Naive thymus-derived CD4-positive, alpha-beta T cell (primary cell): ENCODE data around the gene LRRC8E. TPM values are rescaled to one million over a fixed set of nuclear protein-coding genes. Genes with fewer than 3 reads are reported as not detected.
"Not testable (repeated sequence)": the region's sequence is repeated elsewhere in the genome, so short reads cannot be mapped to it uniquely, and the experiment has no call there.

Source experiments
- ATAC-seq: fragments of 150-1000 bp; cut with Tn5 transposase; 2 replicates; pipeline ENCODE4 v1.10.0; 2021; ENCODE audit warnings: mild to moderate bottlenecking, moderate library complexity
- CTCF ChIA-PET: fragments of 350-600 bp; sonication (Branson Sonifier 250); formaldehyde crosslinking; loops from one replicate; lab custom pipeline; 2021; ENCODE audit warnings: antibody characterized with exemption; lab: Charles Lee
- POLR2A ChIA-PET: fragments of 350-600 bp; sonication (Branson Sonifier 250); formaldehyde crosslinking; loops from one replicate; lab custom pipeline; 2021; ENCODE audit warnings: antibody characterized with exemption, inconsistent platforms; lab: Charles Lee
- DNase-seq, 9 donors: peaks; one replicate each; pipeline versions ENCODE4 v3.0.0 to v3.0.0-alpha.2; 2020 to 2022; ENCODE audit warnings: mixed read lengths in 1 of 9
- H3K27ac ChIP-seq: one replicate; pipeline ENCODE4 v1.7.0; 2013; ENCODE audit warnings: mild to moderate bottlenecking, low read depth, low read length, moderate library complexity
- H3K27me3 ChIP-seq, 2 donors: one replicate each; pipeline ENCODE4 v1.7.0; 2013; ENCODE audit warnings: low read length in 2 of 2, mild to moderate bottlenecking in 2 of 2, moderate library complexity in 2 of 2; ENCODE audit not compliant: control insufficient read depth in 2 of 2, insufficient read depth in 2 of 2
- H3K36me3 ChIP-seq, 3 experiments: 1 replicate in 2 of 3; 2 replicates in 1 of 3; pipeline ENCODE4 v1.7.0; 2013; ENCODE audit warnings: low read length in 3 of 3, mild to moderate bottlenecking in 3 of 3, moderate library complexity in 1 of 3; ENCODE audit not compliant: insufficient read depth in 3 of 3, control insufficient read depth in 2 of 3
- H3K4me1 ChIP-seq, 2 donors: one replicate each; pipeline ENCODE4 v1.7.0; 2013; ENCODE audit warnings: low read length in 2 of 2, mild to moderate bottlenecking in 2 of 2, moderate library complexity in 1 of 2; ENCODE audit not compliant: control insufficient read depth in 2 of 2, insufficient read depth in 2 of 2
- H3K4me3 ChIP-seq: 2 replicates; pipeline ENCODE4 v1.7.0; 2013; ENCODE audit warnings: mild to moderate bottlenecking, low read length
- H3K9me3 ChIP-seq, 3 experiments: 1 replicate in 2 of 3; 2 replicates in 1 of 3; pipeline ENCODE4 v1.7.0; 2013; ENCODE audit warnings: low read length in 3 of 3; ENCODE audit not compliant: control insufficient read depth in 2 of 3
- H3K27ac Mint-ChIP-seq, 9 donors: one replicate each; pipeline ENCODE4 v1.8.0; 2020 to 2022; ENCODE audit warnings: mixed read lengths in 9 of 9, mild to moderate bottlenecking in 8 of 9, moderate library complexity in 5 of 9, inconsistent platforms in 2 of 9
- H3K27me3 Mint-ChIP-seq, 5 donors: one replicate each; pipeline ENCODE4 v1.8.0; 2021 to 2022; ENCODE audit warnings: mixed read lengths in 5 of 5, mild to moderate bottlenecking in 1 of 5
- H3K36me3 Mint-ChIP-seq, 5 donors: one replicate each; pipeline ENCODE4 v1.8.0; 2020 to 2022; ENCODE audit warnings: mixed read lengths in 5 of 5, mild to moderate bottlenecking in 3 of 5, inconsistent platforms in 1 of 5
- H3K4me1 Mint-ChIP-seq, 7 donors: one replicate each; pipeline ENCODE4 v1.8.0; 2020 to 2022; ENCODE audit warnings: mixed read lengths in 7 of 7, mild to moderate bottlenecking in 3 of 7, inconsistent platforms in 1 of 7
- H3K4me3 Mint-ChIP-seq, 10 donors: one replicate each; pipeline ENCODE4 v1.8.0; 2020 to 2022; ENCODE audit warnings: mild to moderate bottlenecking in 10 of 10, mixed read lengths in 10 of 10, moderate library complexity in 6 of 10, inconsistent platforms in 2 of 10
- H3K9me3 Mint-ChIP-seq, 11 donors: one replicate each; pipeline ENCODE4 v1.8.0; 2020 to 2022; ENCODE audit warnings: mixed read lengths in 11 of 11, mild to moderate bottlenecking in 4 of 11, inconsistent platforms in 1 of 11, moderate library complexity in 1 of 11
- intact Hi-C, 2 donors: fragments of 100-400 bp; cut with micrococcal nuclease; formaldehyde crosslinking; loops; one replicate each; pipeline ENCODE4 v1.15.1; 2023
- polyA plus RNA-seq, 2 donors: library from polyadenylated mRNA; unstranded; fragments of 300-500 nt; fragmentation: Illumina TruSeq; gene quantifications; one replicate each; pipeline ENCODE4 v1.2.3, GENCODE V29; 2021
- total RNA-seq, 6 experiments: library from RNA in 5 of 6; stranded (reverse) in 5 of 6; gene quantifications; 1 replicate in 5 of 6; 2 replicates in 1 of 6; pipeline ENCODE4 v1.2.3 and lab custom pipeline; 2021 to 2026

LRRC8E gene
- total and polyA plus RNA-seq, 7 experiments from 2014 or later: 0.24 to 0.53 TPM; not detected in 5

GRCh38 chr19:7928334-7928706 lies 40.0 kb downstream of the LRRC8E start:
- Mint-ChIP-seq H3K27me3 (no peaks in the 10 kb centered on the region), H3K36me3 (peaks cover 0 to 5% (median 3%) of the 10 kb centered on the region in 5 donors), H3K27ac (peak overlapping the region in 3 of 9 donors; percentile 16 to 78 (median 23)), H3K4me1 (peaks cover under 1 to 24% (median 9%) of the 10 kb centered on the region in 7 donors), H3K9me3 (no peaks in the 10 kb centered on the region), H3K4me3 (peak overlapping the region in 2 of 10 donors; percentile 34 to 51)
- no peak overlapping the region for H3K27ac ChIP-seq
- H3K4me3 ChIP-seq: no peak overlapping the region
- H3K36me3 ChIP-seq: peaks cover 0 to 33% (median 9%) of the 10 kb centered on the region in 3 experiments
- intact Hi-C loops: loop anchor here in 1 of 2 donors (10.0 kb wide), 1 partner anchor 864 kb away; the partner anchor contains the start of gene ZNF557
- no peaks in the 10 kb centered on the region for H3K27me3 ChIP-seq
- peaks cover 0 to 4% of the 10 kb centered on the region in 2 donors for H3K4me1 ChIP-seq
- DNase-seq (no peak), ATAC-seq (no peak)
- ChIA-PET POLR2A (interaction anchor here (0.8 to 1.4 kb wide), 3 partner anchors 12 to 20 kb away, joined by 3 to 6 read pairs (median 4); partner anchors contain the start of gene TIMM44), CTCF (interaction anchor here (0.6 to 1.0 kb wide), 3 partner anchors 55 to 930 kb away, joined by 3 to 4 read pairs (median 3); no protein-coding TSS in a partner anchor)
- H3K9me3 ChIP-seq: no peaks in the 10 kb centered on the region

- DNase-seq (peak; percentile 56 to 81 (median 65)), ATAC-seq (peak; percentile 78)
- intact Hi-C loops: loop anchor here (1.0 to 10.0 kb wide), 2 partner anchors 14 to 864 kb away; partner anchors contain the start of genes TIMM44 (in 1 of the 2) and ZNF557 (in 1 of the 2)
- CTCF ChIA-PET: interaction anchor here (0.7 to 1.1 kb wide), 3 partner anchors 11 to 931 kb away, joined by 3 to 4 read pairs (median 3); no protein-coding TSS in a partner anchor
- no peaks in the 10 kb centered on the region for H3K27me3 Mint-ChIP-seq
- no peaks in the 10 kb centered on the region for H3K9me3 Mint-ChIP-seq
- peaks cover 0 to 19% (median 9%) of the 10 kb centered on the region in 7 donors for H3K4me1 Mint-ChIP-seq
- no peak overlapping the region for H3K4me3 Mint-ChIP-seq
- Histone ChIP-seq H3K27ac (peak overlapping the region; percentile 29), H3K4me1 (peaks cover 0 to 4% of the 10 kb centered on the region in 2 donors), H3K4me3 (no peak overlapping the region), H3K9me3 (no peaks in the 10 kb centered on the region), H3K27me3 (no peaks in the 10 kb centered on the region), H3K36me3 (peaks cover 0 to 40% (median 15%) of the 10 kb centered on the region in 3 experiments)
- POLR2A ChIA-PET: interaction anchor here (0.6 to 1.4 kb wide), 2 partner anchors 8 to 15 kb away, joined by 4 to 6 read pairs; partner anchors contain the start of gene TIMM44
- H3K36me3 Mint-ChIP-seq: peaks cover 0 to 5% (median 3%) of the 10 kb centered on the region in 5 donors
- H3K27ac Mint-ChIP-seq: peak overlapping the region in 5 of 9 donors; percentile 8 to 71 (median 49)
These were observed 40.7 kb downstream of the LRRC8E start for GRCh38 chr19:7928741-7929701.

- POLR2A ChIA-PET, H3K27ac ChIP-seq, H3K4me3 Mint-ChIP-seq, H3K4me1 ChIP-seq, H3K36me3 Mint-ChIP-seq, intact Hi-C loops, H3K9me3 ChIP-seq, H3K9me3 Mint-ChIP-seq, H3K4me3 ChIP-seq, DNase-seq, H3K27me3 Mint-ChIP-seq, ATAC-seq, H3K27me3 ChIP-seq: not testable (repeated sequence)
- H3K36me3 ChIP-seq: peaks cover 0 to 50% (median 15%) of the 10 kb centered on the region in 3 experiments
- CTCF ChIA-PET: interaction anchor here (1.1 kb wide), 1 partner anchor 10 kb away, joined by 3 read pairs; no protein-coding TSS in a partner anchor
- Mint-ChIP-seq H3K27ac (peak overlapping the region in 6 of 9 donors; percentile 9 to 64 (median 37)), H3K4me1 (peaks cover 0 to 14% (median 7%) of the 10 kb centered on the region in 7 donors)
These were observed 41.7 kb downstream of the LRRC8E start for GRCh38 chr19:7930030-7930429.

- Mint-ChIP-seq H3K36me3 (peaks cover 0 to 9% (median 4%) of the 10 kb centered on the region in 5 donors), H3K27me3 (no peaks in the 10 kb centered on the region), H3K27ac (no peak overlapping the region), H3K4me1 (peaks cover 0 to 11% (median 5%) of the 10 kb centered on the region in 7 donors), H3K9me3 (no peaks in the 10 kb centered on the region), H3K4me3 (no peak overlapping the region)
- H3K27ac ChIP-seq: no peak overlapping the region
- peaks cover 0 to 4% of the 10 kb centered on the region in 2 donors for H3K4me1 ChIP-seq
- intact Hi-C loops: no loop called here
- no peak overlapping the region for H3K4me3 ChIP-seq
- no peaks in the 10 kb centered on the region for H3K27me3 ChIP-seq
- no peaks in the 10 kb centered on the region for H3K9me3 ChIP-seq
- ChIA-PET CTCF (interaction anchor here (1.4 kb wide), 1 partner anchor 10 kb away, joined by 8 read pairs; the partner anchor contains the start of gene SNAPC2), POLR2A (interaction anchor here (0.7 kb wide), 1 partner anchor 64 kb away, joined by 3 read pairs; no protein-coding TSS in a partner anchor)
- peaks cover 0 to 57% (median 21%) of the 10 kb centered on the region in 3 experiments for H3K36me3 ChIP-seq
- DNase-seq (no peak), ATAC-seq (no peak)
These were observed 42.5 kb downstream of the LRRC8E start for GRCh38 chr19:7930765-7931164.

- no peak overlapping the region for H3K27ac ChIP-seq
- Mint-ChIP-seq H3K36me3 (peaks cover 0 to 9% (median 4%) of the 10 kb centered on the region in 5 donors), H3K27ac (no peak overlapping the region), H3K4me1 (peaks cover 0 to 9% (median 5%) of the 10 kb centered on the region in 7 donors), H3K9me3 (no peaks in the 10 kb centered on the region), H3K4me3 (no peak overlapping the region), H3K27me3 (no peaks in the 10 kb centered on the region)
- H3K4me3 ChIP-seq: no peak overlapping the region
- H3K27me3 ChIP-seq: no peaks in the 10 kb centered on the region
- CTCF ChIA-PET: interaction anchor here (1.4 kb wide), 1 partner anchor 10 kb away, joined by 8 read pairs; the partner anchor contains the start of gene SNAPC2
- H3K36me3 ChIP-seq: peaks cover 0 to 63% (median 23%) of the 10 kb centered on the region in 3 experiments
- no peak for ATAC-seq
- H3K4me1 ChIP-seq: no peaks in the 10 kb centered on the region
- H3K9me3 ChIP-seq: no peaks in the 10 kb centered on the region
- DNase-seq: no peak
- POLR2A ChIA-PET: interaction anchor here (0.7 kb wide), 1 partner anchor 65 kb away, joined by 3 read pairs; no protein-coding TSS in a partner anchor
- intact Hi-C loops: no loop called here
These were observed 43.1 kb downstream of the LRRC8E start for GRCh38 chr19:7931221-7932061.
